ENCODE data around the gene CAMK1D.

Gene CAMK1D

GRCh38 chr10:12697764-12698163, 348.4 kb downstream of the CAMK1D start:
- DNase-seq (no peak), ATAC-seq (ENCODE audit: insufficient read depth, low read depth) (no peak)
- H3K9me3 ChIP-seq (ENCODE audit: insufficient read depth, low read length, severe bottlenecking), result no peaks in the 10 kb centered on the region
- TF ChIP-seq EZH2 (IDR thresholded peaks at IDR 0.05; ENCODE audit: borderline replicate concordance, low read depth, low read length, severe bottlenecking), result no peak
- TF ChIP-seq, protein P1, sequence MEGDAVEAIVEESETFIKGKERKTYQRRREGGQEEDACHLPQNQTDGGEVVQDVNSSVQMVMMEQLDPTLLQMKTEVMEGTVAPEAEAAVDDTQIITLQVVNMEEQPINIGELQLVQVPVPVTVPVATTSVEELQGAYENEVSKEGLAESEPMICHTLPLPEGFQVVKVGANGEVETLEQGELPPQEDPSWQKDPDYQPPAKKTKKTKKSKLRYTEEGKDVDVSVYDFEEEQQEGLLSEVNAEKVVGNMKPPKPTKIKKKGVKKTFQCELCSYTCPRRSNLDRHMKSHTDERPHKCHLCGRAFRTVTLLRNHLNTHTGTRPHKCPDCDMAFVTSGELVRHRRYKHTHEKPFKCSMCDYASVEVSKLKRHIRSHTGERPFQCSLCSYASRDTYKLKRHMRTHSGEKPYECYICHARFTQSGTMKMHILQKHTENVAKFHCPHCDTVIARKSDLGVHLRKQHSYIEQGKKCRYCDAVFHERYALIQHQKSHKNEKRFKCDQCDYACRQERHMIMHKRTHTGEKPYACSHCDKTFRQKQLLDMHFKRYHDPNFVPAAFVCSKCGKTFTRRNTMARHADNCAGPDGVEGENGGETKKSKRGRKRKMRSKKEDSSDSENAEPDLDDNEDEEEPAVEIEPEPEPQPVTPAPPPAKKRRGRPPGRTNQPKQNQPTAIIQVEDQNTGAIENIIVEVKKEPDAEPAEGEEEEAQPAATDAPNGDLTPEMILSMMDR (IDR thresholded peaks at IDR 0.05; ENCODE audit: borderline replicate concordance, extremely low read depth, low read length, poor library complexity, severe bottlenecking), result no peak
- no peak overlapping the region for H3K27ac ChIP-seq (ENCODE audit: low read length)
- H3K4me3 ChIP-seq (ENCODE audit: low read depth in 1 of 2, low read length in 2 of 2), result no peak overlapping the region
- no peak overlapping the region for H3K9ac ChIP-seq (ENCODE audit: low read depth, low read length)
- H3K27me3 ChIP-seq (ENCODE audit: insufficient read depth, low read length, poor library complexity), result no peaks in the 10 kb centered on the region
- no peaks in the 10 kb centered on the region for H3K79me2 ChIP-seq (ENCODE audit: insufficient read depth, low read length)
- no peaks in the 10 kb centered on the region for H4K20me1 ChIP-seq (ENCODE audit: insufficient read depth, low read length)
- H3K4me2 ChIP-seq (ENCODE audit: insufficient read depth, low read length), result no peak overlapping the region
- H3K4me1 ChIP-seq (ENCODE audit: insufficient read depth, low read length), result no peaks in the 10 kb centered on the region
- H3K36me3 ChIP-seq (ENCODE audit: insufficient read depth, low read length), result no peaks in the 10 kb centered on the region
- H2AFZ ChIP-seq (ENCODE audit: low read depth, low read length), result no peak overlapping the region

- Histone ChIP-seq H4K20me1 (ENCODE audit: insufficient read depth, low read length) (no peaks in the 10 kb centered on the region), H3K4me2 (ENCODE audit: insufficient read depth, low read length) (no peak overlapping the region), H2AFZ (ENCODE audit: low read depth, low read length) (no peak overlapping the region), H3K79me2 (ENCODE audit: insufficient read depth, low read length) (no peaks in the 10 kb centered on the region), H3K36me3 (ENCODE audit: insufficient read depth, low read length) (no peaks in the 10 kb centered on the region), H3K27me3 (ENCODE audit: insufficient read depth, low read length, poor library complexity) (no peaks in the 10 kb centered on the region), H3K27ac (ENCODE audit: low read length) (no peak overlapping the region), H3K9ac (ENCODE audit: low read depth, low read length) (no peak overlapping the region), H3K4me3 (ENCODE audit: low read depth in 1 of 2, low read length in 2 of 2) (no peak overlapping the region), H3K9me3 (ENCODE audit: insufficient read depth, low read length, severe bottlenecking) (no peaks in the 10 kb centered on the region), H3K4me1 (ENCODE audit: insufficient read depth, low read length) (no peaks in the 10 kb centered on the region)
- ATAC-seq (ENCODE audit: insufficient read depth, low read depth) (no peak), DNase-seq (no peak)
- TF ChIP-seq EZH2 (IDR thresholded peaks at IDR 0.05; ENCODE audit: borderline replicate concordance, low read depth, low read length, severe bottlenecking), result no peak
- TF ChIP-seq, protein P1 (IDR thresholded peaks at IDR 0.05; ENCODE audit: borderline replicate concordance, extremely low read depth, low read length, poor library complexity, severe bottlenecking), result no peak
Observed at GRCh38 chr10:12699258-12699700, 349.9 kb downstream of the CAMK1D start.

- no peaks in the 10 kb centered on the region for H3K4me1 ChIP-seq (ENCODE audit: insufficient read depth, low read length)
- H4K20me1 ChIP-seq (ENCODE audit: insufficient read depth, low read length), result no peaks in the 10 kb centered on the region
- H3K4me3 ChIP-seq (ENCODE audit: low read depth in 1 of 2, low read length in 2 of 2), result no peak overlapping the region
- no peaks in the 10 kb centered on the region for H3K9me3 ChIP-seq (ENCODE audit: insufficient read depth, low read length, severe bottlenecking)
- ATAC-seq (ENCODE audit: insufficient read depth, low read depth) (no peak), DNase-seq (no peak)
- no peak overlapping the region for H3K9ac ChIP-seq (ENCODE audit: low read depth, low read length)
- no peak overlapping the region for H3K27ac ChIP-seq (ENCODE audit: low read length)
- no peaks in the 10 kb centered on the region for H3K79me2 ChIP-seq (ENCODE audit: insufficient read depth, low read length)
- no peak overlapping the region for H3K4me2 ChIP-seq (ENCODE audit: insufficient read depth, low read length)
- H3K36me3 ChIP-seq (ENCODE audit: insufficient read depth, low read length), result no peaks in the 10 kb centered on the region
- no peak for TF ChIP-seq EZH2 (IDR thresholded peaks at IDR 0.05; ENCODE audit: borderline replicate concordance, low read depth, low read length, severe bottlenecking)
- TF ChIP-seq, protein P1 (IDR thresholded peaks at IDR 0.05; ENCODE audit: borderline replicate concordance, extremely low read depth, low read length, poor library complexity, severe bottlenecking), result no peak
- H3K27me3 ChIP-seq (ENCODE audit: insufficient read depth, low read length, poor library complexity), result no peaks in the 10 kb centered on the region
- no peak overlapping the region for H2AFZ ChIP-seq (ENCODE audit: low read depth, low read length)
Observed at GRCh38 chr10:12699781-12700556, 350.6 kb downstream of the CAMK1D start.

All from DND-41 (cell line).